ENCODE data around the gene LZTFL1.

- TF ChIP-seq, protein P1, sequence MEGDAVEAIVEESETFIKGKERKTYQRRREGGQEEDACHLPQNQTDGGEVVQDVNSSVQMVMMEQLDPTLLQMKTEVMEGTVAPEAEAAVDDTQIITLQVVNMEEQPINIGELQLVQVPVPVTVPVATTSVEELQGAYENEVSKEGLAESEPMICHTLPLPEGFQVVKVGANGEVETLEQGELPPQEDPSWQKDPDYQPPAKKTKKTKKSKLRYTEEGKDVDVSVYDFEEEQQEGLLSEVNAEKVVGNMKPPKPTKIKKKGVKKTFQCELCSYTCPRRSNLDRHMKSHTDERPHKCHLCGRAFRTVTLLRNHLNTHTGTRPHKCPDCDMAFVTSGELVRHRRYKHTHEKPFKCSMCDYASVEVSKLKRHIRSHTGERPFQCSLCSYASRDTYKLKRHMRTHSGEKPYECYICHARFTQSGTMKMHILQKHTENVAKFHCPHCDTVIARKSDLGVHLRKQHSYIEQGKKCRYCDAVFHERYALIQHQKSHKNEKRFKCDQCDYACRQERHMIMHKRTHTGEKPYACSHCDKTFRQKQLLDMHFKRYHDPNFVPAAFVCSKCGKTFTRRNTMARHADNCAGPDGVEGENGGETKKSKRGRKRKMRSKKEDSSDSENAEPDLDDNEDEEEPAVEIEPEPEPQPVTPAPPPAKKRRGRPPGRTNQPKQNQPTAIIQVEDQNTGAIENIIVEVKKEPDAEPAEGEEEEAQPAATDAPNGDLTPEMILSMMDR (IDR thresholded peaks at IDR 0.05; ENCODE audit: insufficient read depth, low read length, poor library complexity, severe bottlenecking): no peak
- TF ChIP-seq EZH2phosphoT487 (conservative IDR thresholded peaks at IDR 0.05; ENCODE audit: low read length): no peak
These were observed 49.9 kb downstream of the LZTFL1 start for GRCh38 chr3:45792036-45792435.

Data from SU-DHL-6 (cell line).